GM19099 (cell line): ENCODE measurements around the gene ADARB2.

Experiments used
- POLR2A ChIP-seq: IDR thresholded peaks from 3 replicates; pipeline ENCODE4 v1.6.1; 2011; ENCODE audit warnings: low read depth; ENCODE audit not compliant: insufficient read length; ENCODE audit errors: extremely low read depth

Gene ADARB2

DNA sequence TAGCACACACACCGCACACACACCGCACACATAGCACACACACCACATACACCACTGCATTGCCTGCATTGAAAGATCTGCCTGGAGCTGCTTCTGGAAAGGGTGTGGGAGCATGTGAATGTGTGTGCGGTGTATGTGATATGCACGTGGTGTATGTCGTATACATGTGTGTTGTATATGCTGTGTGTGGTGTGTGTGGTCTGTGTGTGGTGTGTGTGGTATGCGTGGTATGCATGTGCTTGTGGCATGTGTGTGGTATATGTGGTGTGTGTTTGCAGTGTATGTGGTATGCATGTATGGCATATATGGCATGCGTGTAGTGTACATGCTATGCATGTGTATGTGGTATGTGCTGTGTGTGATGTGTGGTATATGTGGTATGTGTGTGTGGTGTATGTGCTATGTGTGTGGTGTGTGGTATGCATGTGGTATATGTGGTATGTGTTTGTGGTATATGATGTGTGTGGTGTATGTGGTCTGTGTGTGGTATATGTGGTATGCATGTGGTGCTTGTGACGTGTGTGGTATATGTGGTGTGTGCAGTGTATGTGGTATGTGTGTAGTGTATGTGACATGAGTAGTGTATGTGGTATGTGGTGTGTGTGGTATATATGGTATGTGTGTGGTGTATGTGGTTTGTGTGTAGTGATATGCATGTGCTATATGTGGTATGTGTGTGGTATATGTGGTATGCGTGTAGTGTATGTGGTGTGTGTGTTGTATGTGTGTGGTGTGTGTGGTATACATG, 505.0 kb downstream of the ADARB2 start:
- TF ChIP-seq POLR2A: no peak

GRCh38 chr10:1230592-1231275, 506.6 kb downstream of the ADARB2 start:
- TF ChIP-seq POLR2A: no peak

DNA sequence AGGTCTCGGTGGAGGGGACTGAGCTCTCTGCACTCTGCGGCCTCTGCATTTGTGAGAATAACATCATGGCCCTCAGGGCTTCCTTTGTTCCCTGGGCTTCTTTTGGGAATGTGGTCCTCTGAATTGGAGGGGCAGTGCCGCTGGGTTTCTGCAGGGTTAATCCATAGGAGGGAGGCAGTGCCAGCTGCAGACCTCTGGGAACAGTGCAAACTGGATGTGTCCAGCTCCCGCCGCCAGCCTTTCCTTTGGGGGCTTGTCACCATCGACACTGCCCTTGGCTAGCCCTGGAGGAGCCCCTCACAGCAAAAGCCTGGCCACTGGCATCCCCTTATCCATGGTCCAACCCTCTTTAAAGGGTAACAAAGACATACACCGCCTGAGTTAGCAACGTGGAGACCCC, 507.2 kb downstream of the ADARB2 start:
- TF ChIP-seq POLR2A: no peak

DNA sequence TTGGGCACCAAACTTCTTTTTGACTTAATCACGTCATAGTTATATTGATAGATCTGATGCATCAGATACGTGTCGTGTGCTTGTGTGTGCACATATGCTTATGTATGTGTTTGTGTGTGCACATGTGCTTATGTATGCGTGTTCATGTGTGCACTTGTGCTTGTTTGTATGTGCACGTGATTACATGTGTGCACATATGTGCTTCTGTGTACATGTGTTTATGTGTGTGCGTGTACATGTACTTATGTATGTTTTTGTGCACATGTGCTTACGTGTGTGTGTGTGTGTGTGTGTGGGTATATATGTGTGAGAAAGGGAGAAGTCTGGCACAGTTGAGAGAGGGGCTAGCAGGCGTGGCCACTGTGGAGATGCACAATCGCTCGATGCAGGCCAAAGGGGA, 507.8 kb downstream of the ADARB2 start:
- no peak for TF ChIP-seq POLR2A

- TF ChIP-seq POLR2A: no peak
These were observed 508.2 kb downstream of the ADARB2 start for GRCh38 chr10:1229116-1229515.

DNA sequence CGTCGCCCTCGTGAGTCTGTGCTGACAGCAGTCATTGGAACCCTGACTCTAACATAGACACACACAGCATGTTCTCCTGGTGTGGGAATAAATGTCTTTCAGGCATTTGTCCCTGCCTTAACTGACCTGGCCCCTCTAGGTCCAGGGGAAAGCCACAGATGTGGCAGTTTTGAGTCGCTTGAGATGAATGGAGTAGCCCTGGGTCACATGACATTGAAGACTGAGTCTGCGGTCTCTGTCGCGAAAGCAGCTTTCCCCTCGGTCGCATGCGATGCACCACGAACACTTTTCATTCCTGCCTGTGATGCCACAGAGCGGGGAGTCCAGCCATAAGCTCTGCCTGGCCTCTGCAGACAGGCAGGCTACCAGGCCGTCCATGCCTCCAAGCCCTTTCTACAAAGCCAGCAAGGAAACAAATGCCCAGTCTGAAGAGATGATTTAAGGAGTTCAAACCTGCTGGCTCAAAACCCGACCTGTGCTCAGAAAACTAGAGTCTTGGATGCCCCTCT, 508.8 kb downstream of the ADARB2 start:
- TF ChIP-seq POLR2A: no peak

DNA sequence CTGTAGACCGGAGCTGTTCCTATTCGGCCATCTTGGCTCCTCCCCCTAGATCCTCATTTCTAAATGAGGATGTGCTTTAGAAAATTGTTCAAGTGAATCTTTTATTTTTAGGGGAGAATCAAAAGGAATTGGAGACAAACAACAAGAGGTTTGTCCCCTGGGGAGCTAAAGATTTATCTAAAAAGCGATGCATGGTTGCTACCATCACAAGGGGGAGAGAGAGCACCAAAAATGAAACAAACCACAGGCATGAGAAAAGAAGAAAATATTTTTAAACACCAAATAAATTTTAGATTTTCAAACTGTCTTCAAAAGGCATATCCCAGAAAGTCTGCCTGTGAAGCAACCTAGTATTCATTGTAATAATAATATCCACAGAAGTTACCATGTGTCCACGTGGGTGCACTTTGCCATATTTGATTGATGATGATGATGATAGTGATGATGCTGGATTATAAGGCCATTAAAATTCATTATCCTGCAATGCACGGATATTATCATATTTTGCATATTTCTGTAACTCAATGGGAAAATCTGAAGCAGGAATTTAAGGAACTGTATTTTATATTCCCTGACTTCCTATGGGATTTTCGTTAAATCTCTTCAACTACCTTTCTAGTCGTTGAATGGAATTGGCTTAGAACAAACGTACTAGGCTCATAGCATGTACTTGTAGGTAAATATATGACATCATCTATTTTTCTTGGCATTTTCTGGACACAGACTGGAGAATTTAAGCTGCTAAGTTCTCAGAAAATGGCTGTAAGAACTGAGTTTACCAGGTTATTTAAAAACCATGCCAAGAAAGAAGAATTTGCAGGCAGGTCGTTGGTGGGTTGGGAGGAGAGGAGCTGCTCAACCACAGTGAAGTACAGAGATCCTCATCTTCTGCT, 509.6 kb downstream of the ADARB2 start:
- TF ChIP-seq POLR2A: no peak

DNA sequence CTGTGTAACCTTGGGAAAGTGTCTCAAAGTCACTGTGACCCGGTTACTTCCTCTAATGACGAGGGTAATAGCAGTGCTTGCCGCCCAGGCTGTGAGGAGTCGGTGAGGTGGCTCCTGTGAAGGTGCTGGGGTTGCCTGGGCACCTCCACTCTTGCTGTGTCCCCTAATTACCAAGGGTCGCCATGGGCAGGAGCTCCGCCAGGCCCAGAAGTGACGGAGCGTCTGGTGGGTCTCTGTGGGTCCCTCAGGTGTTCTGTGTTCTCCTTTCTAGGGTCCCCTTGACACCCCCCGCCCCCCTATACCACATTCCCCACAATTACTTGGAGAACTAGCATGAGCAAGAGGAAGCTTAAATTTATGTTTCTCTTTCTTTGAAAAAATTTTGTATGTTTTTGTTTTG, 519.7 kb downstream of the ADARB2 start:
- TF ChIP-seq POLR2A: no peak

GRCh38 chr10:1217237-1217587, 520.1 kb downstream of the ADARB2 start:
- TF ChIP-seq POLR2A: no peak

DNA sequence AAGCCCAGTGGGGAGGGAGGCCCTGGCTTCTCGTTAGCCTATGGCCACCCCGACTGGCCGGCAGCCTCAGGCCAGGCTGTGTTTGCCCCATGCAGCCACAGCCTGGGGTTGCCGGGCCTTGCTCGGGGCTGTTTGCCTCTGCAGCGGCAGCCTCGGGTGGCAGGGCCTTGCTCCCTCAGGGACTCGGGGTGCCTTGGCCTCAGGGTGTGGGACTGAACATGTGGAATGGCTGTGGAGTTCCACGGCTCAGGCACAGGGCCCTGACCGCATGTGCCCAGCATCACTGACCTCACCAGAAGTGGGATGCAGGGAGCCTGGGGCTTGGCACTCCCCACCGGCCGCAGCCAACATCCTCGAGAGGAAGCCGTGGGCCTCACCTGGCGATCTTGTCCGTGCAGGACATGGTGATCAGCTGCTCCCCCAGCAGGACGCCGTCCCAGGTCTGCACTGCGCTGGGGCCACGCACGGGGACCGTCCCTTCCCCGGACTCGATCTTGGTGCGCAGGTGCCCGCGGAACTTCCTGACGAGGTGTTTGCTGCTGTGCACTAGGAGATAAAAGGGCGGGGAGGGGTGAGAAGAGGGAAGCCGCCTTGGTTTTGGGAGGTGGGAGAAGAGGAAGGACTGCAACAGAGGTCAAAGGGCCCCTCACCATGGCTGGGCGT, 520.6 kb downstream of the ADARB2 start:
- no peak for TF ChIP-seq POLR2A

GRCh38 chr10:1215862-1216573, 521.3 kb downstream of the ADARB2 start:
- TF ChIP-seq POLR2A: no peak

DNA sequence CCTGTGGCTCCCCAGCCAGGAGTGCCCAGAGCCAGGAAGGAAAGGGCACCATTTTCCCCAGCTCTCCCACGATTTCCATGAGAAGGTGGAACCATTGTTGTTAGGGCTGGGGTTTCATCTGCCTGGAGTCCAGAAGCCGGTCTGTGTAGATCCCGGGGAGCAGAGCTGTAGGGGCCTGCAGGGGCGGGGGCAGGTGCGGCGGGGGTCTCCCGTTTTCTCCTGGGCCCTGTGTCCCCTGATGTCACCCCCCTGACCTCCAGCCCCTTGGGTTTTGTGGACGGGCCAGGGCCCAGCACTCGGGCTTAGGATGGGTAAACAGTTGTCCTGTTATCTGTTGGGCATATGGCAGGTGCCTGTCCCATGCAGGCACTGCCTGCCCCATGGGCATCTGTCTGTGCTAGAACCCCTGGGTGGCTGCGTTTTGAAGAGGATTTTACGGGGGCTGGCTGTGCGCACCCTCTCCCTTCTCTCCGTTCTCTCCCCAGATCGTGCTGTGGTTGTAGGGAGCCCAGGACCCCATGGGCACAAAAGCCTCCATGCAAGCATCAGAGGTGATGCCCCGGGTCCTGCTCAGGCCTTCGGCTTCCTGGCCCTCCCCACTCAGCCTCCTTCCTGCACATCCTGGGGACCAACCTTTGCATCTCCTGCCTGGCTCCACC, 522.3 kb downstream of the ADARB2 start:
- TF ChIP-seq POLR2A: no peak

GRCh38 chr10:1214071-1214675, 523.2 kb downstream of the ADARB2 start:
- no peak for TF ChIP-seq POLR2A
